Body of pancreas (tissue), 4 donors: ENCODE measurements around the gene NISCH. TPM values are rescaled to one million over a fixed set of nuclear protein-coding genes. Genes with fewer than 3 reads are reported as not detected.
A peak's percentile ranks its signal among the peaks of the same experiment; 100 is the strongest.

Source experiments
- ATAC-seq: fragments of 150-250 bp; one replicate; pipeline ENCODE4 v1.9.1; 2016
- DNase-seq, 4 donors: peaks; one replicate each; pipeline ENCODE4 v3.0.0-alpha.2; 2019
- H3K27ac ChIP-seq, 4 donors: fragments of 200-600 bp; sonication (generic); 1 replicate in 3 of 4; 2 replicates in 1 of 4; pipeline versions ENCODE4 v1.5.1 to v1.6.1; 2016 to 2019; ENCODE audit warnings: mild to moderate bottlenecking in 1 of 4, mixed read lengths in 1 of 4, moderate library complexity in 1 of 4
- H3K27me3 ChIP-seq, 2 donors: fragments of 200-600 bp; sonication (generic); one replicate each; pipeline ENCODE4 v1.6.0; 2016; ENCODE audit warnings: mild to moderate bottlenecking in 1 of 2
- H3K36me3 ChIP-seq, 2 donors: fragments of 200-600 bp; sonication (generic); replicated peaks in 1 of 2; 2 replicates each; pipeline ENCODE4 v1.5.1; 2016; ENCODE audit warnings: low read depth in 2 of 2; ENCODE audit not compliant: insufficient read depth in 1 of 2
- H3K4me1 ChIP-seq: fragments of 200-600 bp; sonication (generic); one replicate; pipeline ENCODE4 v1.6.0; 2016
- H3K4me3 ChIP-seq, 2 donors: fragments of 200-600 bp; sonication (generic); 1 replicate in 1 of 2; 2 replicates in 1 of 2; pipeline ENCODE4 v1.5.1; 2016 to 2019
- H3K9me3 ChIP-seq, 3 donors: fragments of 200-600 bp; sonication (generic); 1 replicate in 2 of 3; 2 replicates in 1 of 3; pipeline ENCODE4 v1.5.1; 2016
- CTCF ChIP-seq, 7 experiments: fragments of 450-650 bp in 4 of 7; fragments of 200-600 bp in 3 of 7; sonication (generic) in 3 of 7; IDR thresholded peaks; one replicate each; pipeline ENCODE4 v1.5.1; 2016 to 2019; ENCODE audit warnings: antibody characterized with exemption in 7 of 7
- POLR2A ChIP-seq, 3 donors: fragments of 450-650 bp; IDR thresholded peaks; one replicate each; pipeline ENCODE4 v1.6.1; 2016; ENCODE audit warnings: antibody characterized with exemption in 3 of 3, mild to moderate bottlenecking in 2 of 3
- WGBS, 2 donors: methylation state at CpG; one replicate each; pipeline ENCODE4 v1.1.5; 2017; 5-methylcytosine and 5-hydroxymethylcytosine counted together
- intact Hi-C: fragments of 100-400 bp; cut with DNase I; formaldehyde crosslinking; loops from one replicate; pipeline ENCODE4 v1.15.1; 2023
- total RNA-seq, 2 donors: library from RNA; depleted of rRNA; stranded (reverse); fragments of >200 nt; gene quantifications; one replicate each; pipeline ENCODE4 v1.1.0, GENCODE V29; 2016

The NISCH gene
- total RNA-seq, 2 donors from 2014 or later = 58.9 to 115 TPM

GRCh38 chr3:52451237-52452083 is 3.9 kb upstream of the NISCH start:
- H3K27ac ChIP-seq = no peak overlapping the region
- 83 to 91% methylated on average over 16 to 24 of the region's 24 CpGs for WGBS, 2 donors
- no peaks in the 10 kb centered on the region for H3K27me3 ChIP-seq
- no peaks in the 10 kb centered on the region for H3K36me3 ChIP-seq
- no peak overlapping the region for H3K4me3 ChIP-seq
- no peak for DNase-seq
- H3K9me3 ChIP-seq = no peaks in the 10 kb centered on the region
- intact Hi-C loops = loop anchor here (10.0 kb wide), 1 partner anchor 83 kb away; the partner anchor contains the start of genes NT5DC2 and UQCC5
- TF ChIP-seq POLR2A (IDR thresholded peaks at IDR 0.05) (no peak), CTCF (IDR thresholded peaks at IDR 0.05) (no peak)
- no peak for ATAC-seq
- H3K4me1 ChIP-seq = peaks cover 46% of the 10 kb centered on the region

DNA sequence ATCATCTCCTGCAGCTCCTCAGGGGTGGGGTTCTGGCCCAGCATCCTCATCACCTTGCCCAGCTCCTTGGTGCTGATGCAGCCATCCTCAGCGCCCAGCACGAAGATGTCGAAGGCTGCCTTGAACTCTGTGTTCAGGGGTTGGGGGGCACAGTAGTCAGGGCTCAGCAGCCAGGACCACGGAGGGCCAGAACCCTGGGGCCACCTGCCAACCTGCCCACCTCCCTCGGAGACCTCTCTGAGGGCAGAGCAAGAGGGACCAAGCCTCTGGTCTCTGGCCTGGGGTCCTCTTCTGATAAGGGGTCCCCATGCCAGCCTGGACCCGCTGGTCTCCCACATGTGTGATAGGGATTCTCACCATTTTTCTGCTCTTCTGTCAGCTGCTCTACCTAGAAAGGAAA is 3.3 kb upstream of the NISCH start:
- Histone ChIP-seq H3K27me3 (no peaks in the 10 kb centered on the region), H3K27ac (no peak overlapping the region), H3K4me1 (peaks cover 49% of the 10 kb centered on the region), H3K4me3 (no peak overlapping the region), H3K36me3 (no peaks in the 10 kb centered on the region), H3K9me3 (no peaks in the 10 kb centered on the region)
- DNase-seq (no peak), ATAC-seq (no peak)
- intact Hi-C loops = loop anchor here (10.0 kb wide), 1 partner anchor 83 kb away; the partner anchor contains the start of genes NT5DC2 and UQCC5
- no peak for TF ChIP-seq POLR2A (IDR thresholded peaks at IDR 0.05)
- no peak for TF ChIP-seq CTCF (IDR thresholded peaks at IDR 0.05)
- 83 to 96% methylated on average over 5 of the region's 6 CpGs for WGBS, 2 donors

DNA sequence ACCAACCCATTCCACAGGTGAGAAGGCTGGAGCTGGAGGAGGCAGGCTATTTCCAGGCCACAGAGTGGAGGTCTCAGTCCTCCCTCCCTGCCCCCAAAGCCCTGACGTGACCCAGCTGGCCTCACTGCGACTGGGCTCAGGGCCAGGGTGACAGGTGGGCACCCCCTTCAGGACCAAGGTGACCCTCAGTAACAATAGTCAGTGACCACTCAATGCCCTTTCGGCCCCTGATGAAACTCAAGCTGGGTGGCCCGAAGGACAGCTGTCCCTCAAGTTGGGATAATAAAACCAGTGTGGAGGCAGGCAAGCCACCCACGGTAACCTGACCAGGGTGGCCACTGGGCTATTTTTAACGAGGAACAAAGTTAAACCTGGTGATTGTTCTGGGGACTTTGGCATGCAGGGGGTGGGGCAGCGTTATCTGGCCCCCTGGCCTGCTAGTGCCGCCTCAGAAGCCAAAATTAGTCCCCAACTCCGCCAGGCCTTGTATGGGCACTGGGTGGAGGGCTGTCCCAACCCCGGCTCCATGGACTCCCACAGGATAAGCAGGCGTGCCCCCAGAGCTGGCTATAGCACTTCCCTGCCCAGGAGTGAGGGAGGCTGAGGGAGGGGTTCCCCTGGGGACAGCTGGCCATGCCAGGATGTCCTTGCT is 2.7 kb upstream of the NISCH start:
- H3K4me1 ChIP-seq = peaks cover 49% of the 10 kb centered on the region
- ATAC-seq (no peak), DNase-seq (no peak)
- no peaks in the 10 kb centered on the region for H3K36me3 ChIP-seq
- 56 to 64% methylated on average over 9 to 10 of the region's 11 CpGs for WGBS, 2 donors
- no peak for TF ChIP-seq CTCF (IDR thresholded peaks at IDR 0.05)
- TF ChIP-seq POLR2A (IDR thresholded peaks at IDR 0.05) = no peak
- H3K4me3 ChIP-seq = no peak overlapping the region
- H3K9me3 ChIP-seq = no peaks in the 10 kb centered on the region
- no peak overlapping the region for H3K27ac ChIP-seq
- no peaks in the 10 kb centered on the region for H3K27me3 ChIP-seq
- intact Hi-C loops = loop anchor here (10.0 kb wide), 1 partner anchor 82 kb away; the partner anchor contains the start of genes NT5DC2 and UQCC5

GRCh38 chr3:52453496-52454249 is 1.7 kb upstream of the NISCH start, which contains the start of gene TNNC1:
Gene TNNC1 (minus strand): TSS chr3:52454041. CDS start chr3:52454015, 26 bp downstream.
- H3K27ac ChIP-seq = peak within 1 kb of the TSS; percentile 81 to 93 (median 92)
- H3K9me3 ChIP-seq = no peaks in the 10 kb centered on the region
- ATAC-seq (no peak), DNase-seq (peak in 1 of 4 donors; percentile 39)
- no peaks in the 10 kb centered on the region for H3K27me3 ChIP-seq
- 73% methylated on average over 12 to 16 of the region's 16 CpGs for WGBS, 2 donors
- intact Hi-C loops = loop anchor here (10.0 kb wide), 1 partner anchor 81 kb away; the partner anchor contains the start of genes NT5DC2 and UQCC5
- peaks cover 49% of the 10 kb centered on the region for H3K4me1 ChIP-seq
- H3K36me3 ChIP-seq = peaks cover 0 to under 1% of the 10 kb centered on the region in 2 donors
- TF ChIP-seq CTCF (IDR thresholded peaks at IDR 0.05) = no peak
- no peak for TF ChIP-seq POLR2A (IDR thresholded peaks at IDR 0.05)
- peak within 1 kb of the TSS in 1 of 2 donors; percentile 69 for H3K4me3 ChIP-seq
